Activated CD8-positive, alpha-beta memory T cell treated with anti-CD3 and anti-CD28 coated beads, Interleukin-2, amount 50 U/mL, for 1 hour (primary cell): ENCODE measurements around the gene GLMN.

Source experiments
- DNase-seq: peaks from one replicate; pipeline ENCODE4 v3.0.0-alpha.2; 2020; ENCODE audit errors: extremely low read depth

GLMN gene, protein sequence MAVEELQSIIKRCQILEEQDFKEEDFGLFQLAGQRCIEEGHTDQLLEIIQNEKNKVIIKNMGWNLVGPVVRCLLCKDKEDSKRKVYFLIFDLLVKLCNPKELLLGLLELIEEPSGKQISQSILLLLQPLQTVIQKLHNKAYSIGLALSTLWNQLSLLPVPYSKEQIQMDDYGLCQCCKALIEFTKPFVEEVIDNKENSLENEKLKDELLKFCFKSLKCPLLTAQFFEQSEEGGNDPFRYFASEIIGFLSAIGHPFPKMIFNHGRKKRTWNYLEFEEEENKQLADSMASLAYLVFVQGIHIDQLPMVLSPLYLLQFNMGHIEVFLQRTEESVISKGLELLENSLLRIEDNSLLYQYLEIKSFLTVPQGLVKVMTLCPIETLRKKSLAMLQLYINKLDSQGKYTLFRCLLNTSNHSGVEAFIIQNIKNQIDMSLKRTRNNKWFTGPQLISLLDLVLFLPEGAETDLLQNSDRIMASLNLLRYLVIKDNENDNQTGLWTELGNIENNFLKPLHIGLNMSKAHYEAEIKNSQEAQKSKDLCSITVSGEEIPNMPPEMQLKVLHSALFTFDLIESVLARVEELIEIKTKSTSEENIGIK

DNA sequence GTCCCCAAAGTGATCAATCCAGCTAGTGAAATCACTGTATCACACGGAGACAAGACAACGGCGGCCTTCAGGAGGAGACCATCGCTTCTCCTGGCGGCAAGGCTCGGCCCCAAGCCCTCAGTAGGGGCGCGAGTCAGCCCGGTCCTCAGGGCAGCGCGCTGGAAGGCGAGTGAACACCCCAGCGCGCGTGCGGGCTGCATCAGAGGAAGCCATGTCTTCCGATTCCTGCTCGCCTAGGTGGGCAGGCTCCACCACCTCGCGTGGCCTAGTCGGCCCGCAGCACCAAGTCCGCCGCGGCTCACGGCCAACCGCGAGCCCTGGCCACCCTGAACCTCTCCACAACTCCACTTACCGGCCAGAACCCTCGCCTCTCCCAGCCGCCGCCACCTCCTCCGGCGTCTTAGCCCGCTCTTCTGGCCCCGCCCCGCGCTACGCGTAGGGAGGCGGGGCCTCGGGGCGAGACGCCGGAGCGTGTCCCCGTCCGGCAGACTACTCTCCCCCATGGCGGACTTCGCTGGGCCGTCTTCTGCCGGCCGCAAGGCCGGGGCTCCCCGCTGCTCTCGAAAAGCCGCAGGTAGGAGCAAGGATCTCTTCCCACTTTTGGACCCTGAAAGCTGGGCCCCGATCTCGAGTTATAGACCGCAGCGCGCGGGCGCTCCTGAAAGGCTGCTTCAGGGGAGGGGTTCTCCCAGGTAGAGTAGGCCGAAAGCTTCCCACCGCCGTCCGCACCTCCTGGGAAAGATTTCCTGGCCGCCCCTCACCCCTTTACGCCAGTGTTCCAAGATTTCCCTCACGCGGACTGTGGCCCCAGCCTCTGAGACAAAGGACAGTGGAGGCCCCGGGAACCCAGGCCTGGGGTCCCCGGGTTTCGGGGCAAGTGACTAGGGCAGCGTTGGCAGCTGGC lies at the start of gene GLMN, which contains the start of gene RPAP2:
TSS of gene GLMN (minus strand) at position 415 of the 904 bp plus-strand sequence. CDS start 988 bp downstream, outside the sequence.
TSS of gene RPAP2 (plus strand) at position 487 of the 904 bp plus-strand sequence. CDS start at position 502, 15 bp downstream.
- peak; percentile 21 for DNase-seq

DNA sequence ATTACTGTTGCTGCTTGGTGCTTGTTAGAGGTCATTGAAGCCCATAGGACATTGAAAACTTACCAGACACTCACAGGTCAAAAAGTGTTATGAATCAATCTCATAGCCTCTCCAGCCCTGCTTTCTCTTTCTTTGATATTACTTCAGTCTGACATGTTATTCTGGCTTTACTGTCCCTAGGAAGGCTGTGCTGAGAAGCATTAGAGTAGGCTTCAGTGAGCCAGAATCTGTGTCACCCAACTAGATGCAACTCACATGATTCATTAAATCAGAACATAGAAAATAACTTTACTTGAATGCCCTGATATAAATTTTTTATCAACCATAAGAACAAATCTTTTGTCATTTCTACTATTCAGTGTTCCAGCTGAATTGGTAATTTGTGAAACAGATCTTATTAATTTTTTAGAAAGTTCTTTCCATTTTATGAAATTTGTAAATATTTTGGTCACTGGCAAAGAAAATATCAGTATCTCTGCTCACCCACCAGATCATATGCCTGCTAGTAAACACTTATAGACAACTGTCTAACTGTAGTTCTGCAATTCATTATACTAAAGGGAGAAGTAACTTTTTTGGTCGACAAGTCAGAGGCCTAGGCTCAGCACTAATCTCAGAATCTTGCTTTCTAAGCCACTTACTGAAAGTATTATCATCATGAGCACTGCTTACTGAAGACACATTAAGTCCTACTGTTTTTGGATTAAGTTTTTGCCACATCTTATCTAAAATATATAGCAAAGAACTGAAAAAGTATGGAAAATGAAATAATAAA lies 48.3 kb upstream of the GLMN start:
- DNase-seq = no peak

DNA sequence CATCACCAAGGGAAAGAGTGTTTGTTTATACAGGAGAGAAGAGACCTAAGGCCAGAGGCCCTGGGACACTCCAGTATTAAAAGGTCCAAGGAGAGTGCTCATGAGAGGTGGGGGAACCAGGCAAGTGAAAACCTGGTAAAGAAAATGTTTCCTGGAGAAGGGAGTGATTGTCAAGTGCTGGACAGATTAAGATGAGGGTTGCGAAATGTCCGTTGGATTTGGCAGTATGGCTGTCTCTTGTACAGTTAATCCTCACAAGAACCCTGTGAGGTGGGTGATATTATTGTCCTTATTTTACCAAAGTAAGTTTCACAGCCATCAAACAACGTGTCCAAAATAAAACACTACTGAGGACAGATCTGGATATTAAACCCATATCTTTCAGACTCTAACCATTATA lies 44.3 kb upstream of the GLMN start:
- no peak for DNase-seq

DNA sequence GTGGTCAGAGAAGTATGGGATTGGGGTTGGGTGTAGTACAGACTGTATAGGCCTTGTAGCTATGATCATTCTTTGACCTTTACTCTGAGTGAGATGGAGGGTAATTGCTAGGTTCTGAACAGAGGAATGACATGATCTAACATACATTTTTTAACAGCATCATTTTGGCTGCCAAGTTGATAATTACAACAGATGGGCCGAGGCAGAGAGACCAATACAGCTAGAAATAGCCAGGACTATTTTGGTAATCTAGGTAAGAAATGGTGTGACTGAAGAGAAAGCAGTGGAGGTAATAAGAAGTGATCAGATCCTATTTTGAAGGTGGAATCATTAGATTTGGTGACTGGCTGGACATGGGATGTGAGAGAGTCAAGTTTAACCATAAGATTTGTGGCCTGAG lies 43.6 kb upstream of the GLMN start:
- no peak for DNase-seq

DNA sequence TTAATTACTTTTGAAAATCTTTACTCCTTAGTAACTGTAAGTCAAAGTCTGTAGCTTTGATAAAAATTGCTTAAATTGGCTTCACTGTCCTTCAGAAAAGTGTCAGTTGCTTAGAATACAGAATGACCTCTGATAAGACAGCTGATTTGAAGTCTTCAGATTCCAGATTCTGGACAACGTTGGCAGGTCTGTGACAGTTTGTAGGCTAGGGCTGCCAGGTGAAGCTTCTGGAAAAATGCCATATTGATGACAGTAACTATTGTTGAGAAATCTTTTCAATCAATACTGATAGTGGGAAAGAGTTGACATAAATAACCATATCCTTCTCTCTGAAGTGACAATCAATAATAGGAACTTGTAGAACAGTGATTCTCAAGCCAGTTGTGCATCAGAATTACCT lies 41.4 kb upstream of the GLMN start:
- no peak for DNase-seq

DNA sequence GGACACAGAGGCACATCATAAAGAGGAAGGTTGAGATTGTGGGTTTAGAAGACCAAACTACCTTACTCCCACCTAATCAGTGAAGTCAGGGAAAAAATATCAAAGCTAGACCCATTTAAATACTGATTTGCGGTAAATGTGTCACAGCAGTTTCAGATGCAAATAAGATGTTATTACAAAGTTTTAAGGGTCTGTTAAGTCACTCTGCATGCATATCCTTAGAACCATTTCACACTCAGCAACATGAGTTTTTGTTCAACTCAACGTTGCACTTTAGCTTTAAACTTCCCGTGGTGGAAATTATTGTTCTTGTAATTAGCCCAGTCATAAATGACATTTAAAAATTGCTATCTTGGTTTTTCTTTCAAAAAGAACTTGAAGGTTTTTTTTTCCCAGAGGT lies 34.9 kb upstream of the GLMN start:
- no peak for DNase-seq

DNA sequence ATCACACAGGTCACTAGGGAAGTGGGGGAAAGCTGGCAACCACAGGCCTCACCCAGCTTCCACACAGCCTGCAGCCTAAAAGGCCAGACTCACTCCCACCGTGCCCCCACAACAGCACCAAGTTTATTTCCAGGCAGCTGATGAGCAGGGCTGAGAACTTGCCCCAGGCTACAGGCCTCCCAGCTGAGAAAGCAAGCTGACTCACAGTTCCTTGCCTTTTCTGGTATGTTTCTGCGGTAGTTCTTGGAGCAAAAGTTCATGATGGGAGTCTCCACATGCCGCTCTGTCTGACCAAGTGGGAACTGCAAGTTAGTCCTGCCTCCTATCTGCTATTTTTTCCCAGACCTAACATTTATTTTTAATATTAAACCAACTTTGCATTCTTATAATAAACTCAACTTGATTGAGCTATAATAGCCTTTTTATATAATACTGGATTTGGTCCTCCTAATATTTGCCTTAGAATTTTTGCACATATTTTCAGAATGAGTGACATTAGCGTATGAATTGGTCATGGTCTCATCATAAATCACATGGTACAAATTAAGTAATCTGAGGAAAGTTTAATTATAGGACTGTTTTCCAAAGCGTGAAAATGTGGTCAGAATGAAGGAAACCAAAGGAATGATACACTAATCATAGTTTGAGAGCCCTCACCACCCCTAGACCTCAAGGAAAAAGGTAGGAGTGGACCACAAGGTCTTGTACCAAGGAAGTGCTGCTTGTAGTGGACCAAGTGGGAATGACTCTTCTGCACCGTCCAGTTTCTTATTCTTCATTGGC lies 30.8 kb upstream of the GLMN start:
- DNase-seq = no peak

DNA sequence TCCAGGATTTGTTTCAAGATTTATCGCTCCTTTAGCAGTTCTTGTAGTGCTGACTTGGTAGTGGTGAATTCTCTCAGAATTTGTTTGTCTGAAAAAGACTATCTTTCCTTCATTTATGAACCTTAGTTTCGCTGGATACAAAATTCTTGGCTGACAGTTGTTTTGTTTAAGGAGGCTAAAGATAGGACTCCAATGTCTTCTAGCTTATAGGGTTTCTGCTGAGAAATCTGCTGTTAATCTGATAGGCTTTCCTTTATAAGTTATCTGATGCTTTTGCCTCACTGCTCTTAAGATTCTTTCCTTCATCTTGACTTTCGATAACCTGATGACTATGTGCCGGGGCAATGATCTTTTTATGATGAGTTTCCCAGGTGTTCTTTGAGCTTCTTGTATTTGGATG lies 29.0 kb upstream of the GLMN start:
- no peak for DNase-seq

DNA sequence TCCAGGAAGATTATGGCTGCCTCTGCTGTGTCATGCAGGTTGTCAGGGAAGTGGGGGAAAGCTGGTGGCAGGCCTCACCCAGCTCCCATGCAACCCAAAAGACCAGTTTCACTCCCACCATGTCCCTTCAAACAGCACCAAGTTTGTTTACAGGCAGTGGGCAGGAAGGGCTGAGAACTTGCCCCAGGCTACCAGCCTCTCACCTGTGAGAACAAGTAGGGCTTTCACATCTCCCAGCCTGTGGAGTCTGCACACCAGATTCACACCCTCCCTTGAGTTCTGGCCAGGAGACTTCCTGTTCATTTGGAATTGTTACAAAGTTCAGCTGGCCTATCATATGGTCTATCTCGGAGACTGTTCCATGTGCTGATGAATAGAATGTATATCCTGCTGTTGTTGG lies 27.9 kb upstream of the GLMN start:
- no peak for DNase-seq

DNA sequence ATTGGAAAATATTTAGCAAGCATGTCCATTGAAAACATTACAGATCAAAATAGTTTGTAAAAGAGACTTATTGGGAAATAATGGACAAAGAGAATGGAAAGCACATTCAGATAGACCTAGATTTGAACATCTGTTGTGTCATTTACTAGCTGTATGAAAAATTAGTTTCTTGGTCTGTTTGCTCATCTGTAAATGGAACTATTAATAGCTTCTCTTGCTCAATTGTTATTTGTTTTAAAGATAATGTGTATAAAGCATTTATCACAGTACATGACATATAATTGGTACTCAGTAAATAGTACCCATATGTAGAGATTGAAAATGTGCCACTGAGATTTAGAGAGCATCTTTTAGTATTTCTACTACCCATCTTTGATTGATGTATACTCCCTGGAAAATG lies 26.0 kb upstream of the GLMN start:
- no peak for DNase-seq

DNA sequence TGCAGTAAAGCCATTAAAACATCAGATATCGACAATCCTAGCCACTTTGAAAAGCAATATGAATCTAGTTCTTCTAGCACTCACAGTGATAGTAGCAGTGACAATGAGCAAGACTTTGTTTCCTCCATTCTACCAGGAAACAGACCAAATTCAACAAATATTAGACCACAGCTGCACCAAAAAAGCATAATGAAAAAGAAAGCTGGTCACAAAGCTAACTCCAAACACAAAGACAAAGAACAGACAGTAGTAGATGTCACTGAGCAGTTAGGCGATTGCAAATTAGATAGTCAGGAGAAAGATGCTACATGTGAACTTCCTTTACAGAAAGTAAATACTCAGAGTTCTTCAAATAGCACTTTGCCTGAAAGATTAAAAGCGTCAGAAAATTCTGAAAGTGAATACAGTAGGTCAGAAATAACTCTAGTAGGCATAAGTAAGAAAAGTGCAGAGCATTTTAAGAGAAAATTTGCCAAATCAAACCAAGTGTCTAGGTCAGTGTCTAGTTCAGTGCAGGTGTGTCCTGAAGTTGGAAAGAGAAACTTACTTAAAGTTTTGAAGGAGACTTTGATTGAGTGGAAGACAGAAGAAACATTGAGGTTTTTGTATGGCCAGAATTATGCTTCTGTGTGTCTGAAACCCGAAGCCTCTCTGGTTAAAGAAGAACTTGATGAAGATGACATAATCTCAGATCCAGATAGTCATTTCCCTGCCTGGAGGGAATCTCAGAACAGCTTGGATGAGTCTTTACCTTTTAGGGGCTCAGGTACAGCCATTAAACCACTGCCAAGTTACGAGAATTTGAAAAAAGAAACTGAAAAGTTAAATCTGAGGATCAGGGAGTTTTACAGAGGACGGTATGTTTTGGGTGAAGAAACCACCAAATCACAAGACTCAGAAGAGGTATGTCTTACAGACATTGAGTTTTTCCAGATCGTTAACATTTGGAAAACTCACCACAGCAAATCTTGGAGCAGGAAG lies 25.0 kb upstream of the GLMN start:
- no peak for DNase-seq

DNA sequence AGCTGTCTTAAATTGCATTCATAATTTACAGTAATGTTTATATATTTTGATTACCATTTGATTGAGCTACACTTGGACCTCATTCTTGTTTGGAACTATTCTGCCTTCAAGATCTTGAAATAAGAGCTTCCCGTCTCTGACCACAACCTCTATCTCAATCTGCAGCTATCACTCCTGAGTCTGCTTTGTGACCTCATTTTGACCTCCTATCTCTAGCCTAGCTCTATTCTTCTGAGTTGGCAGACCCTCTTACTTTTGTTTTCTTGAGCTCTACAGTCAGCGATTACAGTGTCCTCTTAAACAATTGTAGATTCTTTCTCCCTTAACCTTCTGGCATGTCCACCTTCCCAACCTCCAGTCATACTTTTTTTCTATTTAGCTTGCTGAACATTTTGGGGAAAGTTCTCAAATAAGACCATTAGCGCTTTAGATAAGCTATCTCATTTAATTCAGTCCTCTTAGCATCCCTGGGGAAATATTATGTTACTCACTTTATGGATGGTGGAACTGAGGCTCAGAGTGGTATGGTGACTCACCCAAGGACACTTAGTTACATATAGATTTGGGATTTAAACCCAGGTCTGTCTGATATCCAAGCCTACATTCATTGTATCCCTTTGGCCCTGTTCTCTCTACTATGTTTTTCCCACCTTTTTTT lies 19.2 kb upstream of the GLMN start:
- no peak for DNase-seq

DNA sequence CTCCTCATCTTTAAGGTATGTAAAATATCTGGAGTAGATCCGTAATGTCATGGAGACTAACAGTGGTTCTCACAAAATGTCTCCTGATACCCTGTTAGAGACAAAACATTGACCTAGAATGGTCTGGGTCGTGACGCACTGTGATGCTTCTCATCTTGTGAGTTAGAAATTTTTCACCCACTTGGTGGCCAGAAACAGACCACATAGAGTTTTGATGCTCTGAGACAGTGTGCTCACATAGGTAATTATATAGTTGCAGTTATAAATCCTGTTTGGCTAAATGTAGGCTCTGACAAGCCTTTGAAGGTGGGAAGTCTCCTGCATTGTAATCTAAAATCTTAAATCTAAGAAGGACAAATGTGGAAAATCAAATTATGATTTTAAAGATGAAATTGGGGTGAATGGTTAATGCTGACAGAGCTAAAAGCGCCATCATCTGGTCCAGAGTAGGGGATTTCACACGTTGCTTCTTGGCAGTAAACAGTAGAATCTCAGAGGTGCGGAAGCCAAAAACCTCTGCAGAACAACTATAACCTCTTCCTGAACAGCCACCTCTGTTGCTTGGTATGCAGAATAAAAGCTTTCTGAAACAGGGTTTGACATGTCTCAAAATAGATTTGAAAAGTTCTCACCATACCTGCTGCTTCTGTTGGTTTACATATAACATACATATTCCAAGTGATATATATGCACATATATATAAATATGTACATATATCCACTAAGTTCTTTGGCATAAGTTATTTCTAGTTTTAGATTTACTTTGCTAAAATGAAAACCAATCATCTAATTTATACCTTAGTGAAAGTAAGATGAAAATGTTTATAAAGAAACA lies 17.2 kb upstream of the GLMN start:
- DNase-seq = peak; percentile 26

DNA sequence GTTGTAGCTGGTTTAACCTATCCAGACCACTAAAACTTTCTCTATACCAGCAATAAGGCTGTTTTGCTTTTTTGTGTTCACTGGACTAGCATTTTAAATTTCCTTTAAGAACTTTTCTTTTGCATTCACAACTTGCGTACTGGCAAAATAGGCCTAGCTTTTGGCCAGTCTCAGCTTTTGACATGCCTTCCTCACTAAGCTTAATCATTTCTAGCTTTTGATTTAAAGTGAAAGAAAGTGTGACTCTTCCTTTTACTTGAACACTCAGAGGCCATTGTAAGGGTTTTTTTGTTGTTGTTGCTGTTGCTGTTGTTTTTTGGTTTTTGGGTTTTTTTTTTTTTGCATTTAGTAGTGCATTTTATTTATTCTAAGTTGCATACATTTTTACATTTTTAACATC lies 15.2 kb upstream of the GLMN start:
- DNase-seq = no peak

DNA sequence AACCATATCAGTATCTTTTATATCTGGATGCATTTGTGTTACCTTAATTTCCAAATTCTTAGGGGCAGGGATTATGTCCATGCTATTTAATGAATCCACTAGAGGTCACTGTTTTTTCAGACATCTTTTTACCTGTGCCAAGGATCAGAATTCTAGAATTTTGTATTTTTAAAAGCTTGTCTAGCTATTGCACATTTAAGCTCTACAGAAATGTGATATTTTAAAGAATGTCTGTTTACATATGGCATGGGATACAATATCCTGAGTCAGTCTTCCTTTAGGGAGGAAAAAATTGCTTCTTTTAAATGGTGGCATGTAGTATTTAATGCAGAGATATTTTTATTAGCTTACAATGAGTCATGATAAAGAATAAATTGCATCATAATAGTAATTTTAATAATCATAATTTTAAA lies 11.4 kb upstream of the GLMN start:
- DNase-seq = no peak

DNA sequence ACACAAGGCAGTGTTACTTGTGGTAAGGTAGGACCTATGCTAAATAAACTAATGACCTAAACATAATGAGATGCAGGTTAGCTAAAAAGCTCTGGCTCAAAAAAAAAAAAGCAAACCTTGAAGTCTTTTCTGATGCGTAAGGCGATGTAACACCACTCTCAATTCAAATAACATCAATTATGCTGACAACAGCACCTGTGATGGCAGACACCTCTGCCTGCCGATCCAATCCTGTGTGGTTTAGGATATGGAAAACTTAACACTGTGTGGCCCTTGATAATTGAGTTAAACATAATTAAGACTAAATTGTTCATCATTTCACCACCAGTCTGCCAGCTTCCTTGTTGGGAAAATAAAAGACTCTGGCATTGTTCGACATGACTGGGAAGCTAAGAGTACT lies 9.2 kb upstream of the GLMN start:
- DNase-seq = no peak

DNA sequence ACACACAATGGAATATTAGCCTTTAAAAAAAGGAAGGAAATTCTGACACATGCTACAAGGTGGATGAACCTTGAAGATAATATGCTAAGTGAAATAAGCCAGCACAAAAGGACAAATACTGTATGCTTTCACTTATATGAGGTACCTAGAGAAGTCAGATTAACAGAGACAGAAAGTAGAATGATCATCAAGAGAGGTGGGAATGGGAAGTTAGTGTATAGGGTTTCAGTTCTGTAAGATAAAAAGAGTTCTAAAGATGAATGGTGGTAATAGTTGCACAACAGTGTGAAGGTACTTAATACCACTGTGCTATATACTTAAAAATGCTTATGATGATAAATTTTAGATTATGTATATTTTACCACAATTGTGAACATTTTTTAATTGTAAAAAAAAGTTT lies 7.2 kb upstream of the GLMN start:
- DNase-seq = no peak

DNA sequence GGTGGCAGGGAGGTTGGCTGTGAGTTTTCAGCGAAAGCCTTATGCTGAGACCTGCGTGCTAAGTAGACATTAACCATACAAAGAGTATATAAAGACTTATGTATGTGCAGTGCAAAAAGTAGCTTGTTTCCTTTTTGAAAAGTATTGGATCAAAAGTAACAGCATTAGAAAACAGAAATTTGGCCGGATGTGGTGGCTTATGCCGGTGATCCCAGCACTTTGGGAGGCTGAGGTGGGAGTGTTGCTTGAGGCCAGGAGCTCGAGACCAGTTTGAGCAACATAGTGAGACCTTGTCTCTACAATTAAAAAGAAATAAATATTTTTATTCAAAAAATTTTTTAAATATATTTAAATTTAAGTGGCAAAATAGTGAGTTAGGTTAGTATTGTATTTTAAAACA lies 2.2 kb upstream of the GLMN start:
- no peak for DNase-seq
